ENCODE data around the gene HOXA3. TPM values are rescaled to one million over a fixed set of nuclear protein-coding genes. Genes with fewer than 3 reads are reported as not detected.

HOXA3 gene
- total and polyA plus RNA-seq, 2 of the 8 experiments (the other 6 are each of a cell fraction or from before 2014, with no cell fraction given): not detected

- TF ChIP-seq SAP30 (IDR thresholded peaks at IDR 0.05; ENCODE audit: insufficient read depth, insufficient replicate concordance, low read length): no peak
- TF ChIP-seq HDAC2 (IDR thresholded peaks at IDR 0.05; ENCODE audit: borderline replicate concordance in 1 of 2, low read depth in 2 of 2, low read length in 2 of 2): no peak
- no peak for TF ChIP-seq MAX (IDR thresholded peaks at IDR 0.05)
- peak; percentile 59 for TF ChIP-seq E2F6 (IDR thresholded peaks at IDR 0.05)
- TF ChIP-seq TBP (IDR thresholded peaks at IDR 0.05; ENCODE audit: low read depth, low read length): no peak
- no peak for TF ChIP-seq SIN3A (conservative IDR thresholded peaks at IDR 0.05 in 1 of 2, IDR thresholded peaks at IDR 0.05 in 1 of 2; ENCODE audit: low read depth in 1 of 2, low read length in 2 of 2)
- no peak for TF ChIP-seq SP1 (IDR thresholded peaks at IDR 0.05; ENCODE audit: low read depth, low read length)
- TF ChIP-seq EP300 (IDR thresholded peaks at IDR 0.05; ENCODE audit: borderline replicate concordance in 1 of 2, low read depth in 2 of 2, low read length in 2 of 2): no peak
- TF ChIP-seq JUN (IDR thresholded peaks at IDR 0.05; ENCODE audit: low read depth, low read length): no peak
- TF ChIP-seq EZH2 (IDR thresholded peaks at IDR 0.05; ENCODE audit: low read depth, low read length, severe bottlenecking): peak; percentile 95
- TF ChIP-seq GABPA (IDR thresholded peaks at IDR 0.05; ENCODE audit: borderline replicate concordance, insufficient read depth, low read length): 0 out of 2 replicates have a peak, but pooled peaks have one; percentile 37
- TF ChIP-seq POLR2A (IDR thresholded peaks at IDR 0.05; ENCODE audit: control extremely low read depth in 1 of 2, low read depth in 2 of 2, low read length in 2 of 2): no peak
- TF ChIP-seq MAFK (IDR thresholded peaks at IDR 0.05; ENCODE audit: low read depth, low read length): no peak
- TF ChIP-seq CHD1 (IDR thresholded peaks at IDR 0.05; ENCODE audit: low read depth, low read length): no peak
- TF ChIP-seq TEAD4 (IDR thresholded peaks at IDR 0.05; ENCODE audit: low read depth, low read length): no peak
- TF ChIP-seq RAD21 (IDR thresholded peaks at IDR 0.05 in 1 of 2, conservative IDR thresholded peaks at IDR 0.05 in 1 of 2; ENCODE audit: low read depth in 2 of 2, low read length in 2 of 2): no peak
- TF ChIP-seq ATF2 (IDR thresholded peaks at IDR 0.05; ENCODE audit: low read length): no peak
Observed at GRCh38 chr7:27165089-27165995, 13.0 kb upstream of the HOXA3 start, which contains the start of gene HOXA9 (continued).
